Iris pigment epithelial cell (primary cell): ENCODE data around the gene MAP3K20.
A peak's percentile ranks its signal among the peaks of the same experiment; 100 is the strongest.
"Not testable (repeated sequence)": the region's sequence is repeated elsewhere in the genome, so short reads cannot be mapped to it uniquely, and the experiment has no call there.

Source experiments
- DNase-seq: peaks from one replicate; pipeline ENCODE4 v3.0.0-alpha.2; 2011; ENCODE audit warnings: low read depth

MAP3K20 gene

DNA sequence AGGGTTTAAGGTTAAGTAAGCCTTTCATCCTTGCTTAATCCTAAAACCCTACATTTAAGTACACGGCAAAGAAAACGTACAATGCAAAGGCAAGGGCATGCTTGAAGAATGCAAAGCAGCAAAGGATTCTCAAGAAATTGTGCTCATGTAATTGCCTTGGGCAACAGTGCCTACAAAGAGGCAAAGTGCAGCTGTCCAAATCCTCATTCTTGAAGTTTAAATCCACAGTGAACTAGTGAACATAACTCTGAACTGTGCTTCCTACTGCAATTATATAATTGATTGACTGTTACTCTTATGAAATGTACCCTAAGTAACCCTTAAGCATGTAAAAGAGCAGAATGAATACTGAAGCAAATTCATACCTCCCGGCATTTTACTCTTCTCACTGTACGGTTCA, 85.4 kb downstream of the MAP3K20 start:
- DNase-seq = peak; percentile 44

GRCh38 chr2:173161507-173161906, 85.9 kb downstream of the MAP3K20 start:
- no peak for DNase-seq

DNA sequence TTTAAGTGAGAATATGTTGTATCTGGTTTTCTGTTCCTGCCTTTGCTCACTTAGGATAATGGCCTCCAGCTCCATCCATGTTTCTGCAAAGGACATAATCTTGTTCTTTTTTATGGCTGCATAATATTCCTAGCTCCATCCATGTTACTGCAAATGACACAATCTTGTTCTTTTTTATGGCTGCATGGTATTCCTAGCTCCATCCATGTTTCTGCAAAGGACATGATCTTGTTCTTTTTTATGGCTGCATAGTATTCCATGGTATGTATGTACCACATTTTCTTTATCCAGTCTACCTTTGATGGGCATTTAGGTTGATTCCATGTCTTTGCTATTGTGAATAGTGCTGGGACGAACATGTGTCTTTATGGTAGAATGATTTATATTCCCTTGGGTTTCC, 87.7 kb downstream of the MAP3K20 start:
- DNase-seq = not testable (repeated sequence)

GRCh38 chr2:173164396-173164795, 88.8 kb downstream of the MAP3K20 start:
- DNase-seq = no peak

DNA sequence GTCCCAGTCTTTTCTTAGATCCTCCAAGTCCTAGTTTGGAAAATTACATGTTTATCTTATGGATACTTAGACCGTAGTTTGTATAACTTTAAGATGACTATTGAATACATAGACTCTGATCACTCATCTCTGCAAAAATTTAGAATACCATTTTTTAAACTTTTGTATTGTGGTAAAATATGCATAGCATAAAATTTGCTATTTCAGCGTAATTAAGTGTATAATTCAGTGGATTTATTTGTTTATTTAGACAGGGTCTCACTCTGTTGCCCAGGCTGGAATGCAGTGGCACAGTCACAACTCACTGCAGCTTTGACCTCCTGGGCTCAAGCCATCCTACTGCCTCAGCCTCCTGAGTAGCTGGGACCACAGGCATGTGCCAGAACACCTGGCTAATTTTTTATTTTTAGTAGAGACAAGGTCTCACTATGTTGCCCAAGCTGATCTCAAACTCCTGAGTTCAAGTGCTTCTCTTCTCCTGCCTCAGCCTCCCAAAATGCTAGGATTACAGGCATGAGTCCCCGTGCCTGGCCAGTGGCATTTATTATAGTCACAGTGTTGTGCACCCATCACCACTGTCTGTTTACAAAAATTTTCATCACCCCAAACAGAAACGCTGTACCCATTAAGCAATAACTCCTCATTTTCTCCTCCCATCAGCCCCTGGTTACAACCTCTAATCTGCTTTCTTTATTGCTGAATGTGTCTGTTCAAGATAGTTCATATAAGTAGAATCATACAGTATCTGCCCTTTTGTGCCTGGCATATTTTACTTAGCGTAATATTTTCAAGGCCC, 90.0 kb downstream of the MAP3K20 start:
- DNase-seq = no peak

- no peak for DNase-seq
Observed at GRCh38 chr2:173171321-173171720, 95.7 kb downstream of the MAP3K20 start.

DNA sequence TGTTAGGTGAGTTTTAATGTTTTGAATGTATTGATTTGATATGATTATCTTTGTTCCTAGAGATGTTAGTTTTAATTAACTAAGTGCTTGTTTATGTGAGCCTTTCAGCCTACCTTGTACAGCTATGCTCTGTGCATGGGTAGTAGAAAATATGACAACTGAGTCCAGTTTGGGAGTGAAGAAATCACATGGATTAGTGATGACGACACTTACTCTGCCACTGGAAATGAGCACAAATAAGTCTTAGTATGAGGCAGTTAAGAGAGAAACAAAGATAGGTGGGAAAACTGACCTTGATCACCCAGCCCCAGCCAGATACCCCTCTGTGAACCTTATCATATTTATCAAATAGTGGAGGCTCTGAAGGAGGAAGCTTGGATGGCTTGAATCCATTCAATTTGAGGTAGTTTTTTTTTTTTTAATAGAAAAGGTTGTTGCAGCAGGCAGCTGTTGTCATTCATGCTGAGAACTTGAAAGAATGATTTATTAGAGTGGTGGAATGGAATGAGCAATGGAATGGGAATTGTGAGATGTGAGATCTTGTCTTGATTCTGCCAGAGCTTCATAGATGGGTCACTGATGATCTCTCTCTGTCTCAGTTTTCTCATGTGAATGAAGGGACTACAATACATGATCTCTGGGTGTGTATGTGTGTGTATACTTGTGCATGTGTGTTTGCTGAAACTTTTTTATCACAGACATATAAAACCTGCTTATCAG, 96.4 kb downstream of the MAP3K20 start:
- DNase-seq = peak; percentile 67

DNA sequence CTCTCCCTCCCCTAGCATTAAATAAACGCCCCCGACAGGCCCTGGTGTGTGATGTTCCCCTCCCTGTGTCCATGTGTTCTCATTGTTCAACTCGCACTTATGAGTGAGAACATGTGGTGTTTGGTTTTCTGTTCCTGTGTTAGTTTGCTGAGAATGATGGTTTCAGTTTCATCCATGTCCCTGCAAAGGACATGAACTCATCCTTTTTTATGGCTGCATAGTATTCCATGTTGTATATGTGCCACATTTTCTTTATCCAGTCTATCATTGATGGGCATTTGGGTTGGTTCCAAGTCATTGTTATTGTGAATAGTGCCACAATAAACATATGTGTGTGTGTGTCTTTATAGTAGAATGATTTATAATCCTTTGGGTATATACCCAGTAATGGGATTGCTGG, 98.7 kb downstream of the MAP3K20 start:
- not testable (repeated sequence) for DNase-seq

- peak; percentile 84 for DNase-seq
Observed at GRCh38 chr2:173175222-173175621, 99.6 kb downstream of the MAP3K20 start.

- DNase-seq = no peak
Observed at GRCh38 chr2:173181982-173182381, 106.3 kb downstream of the MAP3K20 start.

DNA sequence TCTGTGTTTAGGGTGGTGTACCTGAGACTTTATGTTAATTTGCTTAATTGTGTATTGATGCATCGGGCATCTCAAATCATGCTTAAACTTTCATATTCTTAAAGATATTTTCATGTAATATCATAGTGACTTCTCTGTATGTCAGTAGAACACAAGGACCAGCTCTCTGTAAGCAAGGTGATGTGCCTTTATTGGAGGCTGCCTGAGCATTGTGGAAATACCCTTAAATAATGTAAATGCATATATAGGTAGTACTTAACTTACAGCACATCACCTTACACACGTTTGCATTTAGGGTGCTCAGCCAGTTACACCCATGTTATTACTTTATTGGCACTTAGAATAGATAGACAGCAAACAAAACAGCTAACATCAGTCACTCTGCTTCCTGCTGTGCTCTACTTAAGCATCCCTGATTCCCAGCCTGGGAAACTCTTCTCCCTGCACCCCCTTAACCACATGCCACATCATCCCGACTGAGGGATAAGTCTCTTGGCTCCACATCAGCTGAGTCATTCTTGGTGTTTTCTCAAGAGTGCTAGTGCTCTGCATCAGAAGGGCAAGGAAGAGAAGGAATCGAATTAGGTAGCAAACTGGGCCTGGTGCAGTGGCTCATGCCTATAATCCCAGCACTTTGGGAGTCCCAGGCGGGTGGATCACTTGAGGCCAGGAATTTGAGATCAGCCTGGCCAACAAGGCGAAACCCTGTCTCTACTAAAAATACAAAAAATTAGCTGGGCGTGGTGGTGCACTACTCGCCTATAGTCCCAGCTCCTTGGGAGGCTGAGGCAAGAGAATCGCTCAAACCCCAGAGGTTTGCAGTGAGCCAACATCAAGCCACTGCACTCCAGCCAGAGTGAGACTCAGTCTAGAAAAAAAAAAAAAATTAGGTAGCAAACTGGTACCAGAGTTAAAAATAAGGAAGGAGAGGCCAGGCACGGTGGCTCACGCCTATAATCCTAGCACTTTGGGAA, 108.7 kb downstream of the MAP3K20 start:
- DNase-seq = peak; percentile 99

- no peak for DNase-seq
Observed at GRCh38 chr2:173185437-173185836, 109.8 kb downstream of the MAP3K20 start.

- peak; percentile 69 for DNase-seq
Observed at GRCh38 chr2:173187941-173188788, 112.5 kb downstream of the MAP3K20 start.

GRCh38 chr2:173191601-173192000, 116.0 kb downstream of the MAP3K20 start:
- DNase-seq = peak; percentile 49

- no peak for DNase-seq
Observed at GRCh38 chr2:173192071-173192470, 116.4 kb downstream of the MAP3K20 start.

GRCh38 chr2:173193925-173194324, 118.3 kb downstream of the MAP3K20 start:
- DNase-seq = peak; percentile 73

GRCh38 chr2:173195100-173195499, 119.5 kb downstream of the MAP3K20 start:
- DNase-seq = no peak

DNA sequence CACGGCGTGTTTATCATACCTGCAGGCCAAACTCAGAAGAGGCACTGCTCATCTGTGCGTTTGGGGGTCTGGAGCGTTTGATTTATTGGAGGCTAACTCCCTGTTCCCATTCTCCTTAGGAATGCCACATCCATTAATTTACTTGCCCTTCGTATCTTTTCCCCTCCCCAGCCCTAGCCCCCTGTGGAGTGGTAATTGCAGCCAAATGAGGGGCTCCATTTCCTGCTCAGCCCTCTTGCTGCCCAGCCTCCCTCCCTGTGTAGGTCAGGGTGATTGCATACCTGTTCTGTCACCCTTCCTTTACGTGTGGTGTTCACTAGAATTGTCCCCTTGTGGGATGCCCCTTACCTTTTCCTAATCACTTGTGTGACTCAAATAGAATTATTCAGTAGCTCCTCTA, 120.4 kb downstream of the MAP3K20 start:
- no peak for DNase-seq

GRCh38 chr2:173196638-173197037, 121.0 kb downstream of the MAP3K20 start:
- no peak for DNase-seq

- DNase-seq = no peak
Observed at GRCh38 chr2:173198327-173198726, 122.7 kb downstream of the MAP3K20 start.

DNA sequence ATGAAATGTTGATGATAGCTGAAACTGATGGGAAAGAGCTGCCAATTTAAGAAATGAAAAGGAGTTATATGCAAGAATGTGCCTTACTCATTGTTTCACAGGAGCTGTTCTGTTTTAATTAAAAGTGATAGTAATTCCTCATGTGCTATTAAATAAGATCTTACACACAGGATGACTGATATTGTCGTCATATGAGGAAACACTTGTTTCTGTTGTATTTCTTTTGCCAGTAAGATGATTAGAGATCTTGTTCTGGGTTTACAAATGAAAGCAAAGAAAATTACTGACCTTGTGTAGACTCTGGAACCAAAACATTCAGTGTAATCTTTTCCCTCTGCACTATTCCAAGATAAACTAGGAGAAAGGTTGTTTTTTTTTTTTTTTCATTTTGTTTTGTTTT, 123.6 kb downstream of the MAP3K20 start:
- DNase-seq = no peak
